Osteocyte (in vitro differentiated cells): ENCODE results near the gene A2ML1. TPM values are rescaled to one million over a fixed set of nuclear protein-coding genes. Genes with fewer than 3 reads are reported as not detected.
A peak's percentile ranks its signal among the peaks of the same experiment; 100 is the strongest.

Source experiments
- DNase-seq: peaks from one replicate; pipeline ENCODE4 v3.0.0; 2021; ENCODE audit warnings: mixed read lengths; ENCODE audit not compliant: unreplicated experiment; ENCODE audit errors: extremely low spot score
- H3K27ac Mint-ChIP-seq: one replicate; pipeline ENCODE4 v1.8.0; 2021; ENCODE audit warnings: mild to moderate bottlenecking, mixed read lengths; ENCODE audit not compliant: unreplicated experiment
- H3K27me3 Mint-ChIP-seq: one replicate; pipeline ENCODE4 v1.8.0; 2021; ENCODE audit warnings: mixed read lengths; ENCODE audit not compliant: unreplicated experiment
- H3K36me3 Mint-ChIP-seq: one replicate; pipeline ENCODE4 v1.8.0; 2021; ENCODE audit warnings: mixed read lengths; ENCODE audit not compliant: unreplicated experiment
- H3K4me1 Mint-ChIP-seq: one replicate; pipeline ENCODE4 v1.8.0; 2021; ENCODE audit warnings: mixed read lengths; ENCODE audit not compliant: unreplicated experiment
- H3K4me3 Mint-ChIP-seq: one replicate; pipeline ENCODE4 v1.8.0; 2021; ENCODE audit warnings: mild to moderate bottlenecking, moderate library complexity, mixed read lengths; ENCODE audit not compliant: unreplicated experiment
- H3K9me3 Mint-ChIP-seq: one replicate; pipeline ENCODE4 v1.8.0; 2021; ENCODE audit warnings: mixed read lengths; ENCODE audit not compliant: unreplicated experiment
- CTCF ChIP-seq: fragments of 200-600 bp; sonication (generic); IDR thresholded peaks from 2 replicates; pipeline ENCODE4 v1.5.0; 2021; ENCODE audit warnings: antibody characterized with exemption, mild to moderate bottlenecking, moderate library complexity
- total RNA-seq: library from RNA; stranded (reverse); gene quantifications from 2 replicates; pipeline ENCODE4 v1.2.1, GENCODE V29; 2021

The A2ML1 gene
- total RNA-seq, 1 donor from 2014 or later, result not detected

- no peak for DNase-seq
- H3K4me1 Mint-ChIP-seq, result no peaks in the 10 kb centered on the region
- peak; percentile 64 for TF ChIP-seq CTCF
- H3K36me3 Mint-ChIP-seq, result no peaks in the 10 kb centered on the region
- no peak overlapping the region for H3K27ac Mint-ChIP-seq
- no peaks in the 10 kb centered on the region for H3K27me3 Mint-ChIP-seq
- H3K9me3 Mint-ChIP-seq, result no peaks in the 10 kb centered on the region
- no peak overlapping the region for H3K4me3 Mint-ChIP-seq
Measured at GRCh38 chr12:8860165-8860961, 37.9 kb downstream of the A2ML1 start.

GRCh38 chr12:8866429-8866828 is 44.0 kb downstream of the A2ML1 start:
- Mint-ChIP-seq H3K27me3 (no peaks in the 10 kb centered on the region), H3K27ac (no peak overlapping the region), H3K4me3 (no peak overlapping the region), H3K36me3 (no peaks in the 10 kb centered on the region), H3K9me3 (no peaks in the 10 kb centered on the region), H3K4me1 (no peaks in the 10 kb centered on the region)
- no peak for DNase-seq
- TF ChIP-seq CTCF, result no peak

GRCh38 chr12:8867009-8867408 is 44.6 kb downstream of the A2ML1 start:
- Mint-ChIP-seq H3K27me3 (no peaks in the 10 kb centered on the region), H3K4me3 (no peak overlapping the region), H3K4me1 (no peaks in the 10 kb centered on the region), H3K27ac (no peak overlapping the region), H3K36me3 (no peaks in the 10 kb centered on the region), H3K9me3 (no peaks in the 10 kb centered on the region)
- no peak for DNase-seq
- TF ChIP-seq CTCF, result no peak

- TF ChIP-seq CTCF, result no peak
- H3K27ac Mint-ChIP-seq, result no peak overlapping the region
- no peaks in the 10 kb centered on the region for H3K36me3 Mint-ChIP-seq
- H3K4me1 Mint-ChIP-seq, result no peaks in the 10 kb centered on the region
- no peak for DNase-seq
- no peaks in the 10 kb centered on the region for H3K9me3 Mint-ChIP-seq
- no peaks in the 10 kb centered on the region for H3K27me3 Mint-ChIP-seq
- H3K4me3 Mint-ChIP-seq, result no peak overlapping the region
Measured at GRCh38 chr12:8867786-8868185, 45.4 kb downstream of the A2ML1 start.

- no peak overlapping the region for H3K4me3 Mint-ChIP-seq
- no peak overlapping the region for H3K27ac Mint-ChIP-seq
- no peak for TF ChIP-seq CTCF
- H3K9me3 Mint-ChIP-seq, result no peaks in the 10 kb centered on the region
- no peak for DNase-seq
- no peaks in the 10 kb centered on the region for H3K27me3 Mint-ChIP-seq
- no peaks in the 10 kb centered on the region for H3K36me3 Mint-ChIP-seq
- no peaks in the 10 kb centered on the region for H3K4me1 Mint-ChIP-seq
Measured at GRCh38 chr12:8870586-8870985, 48.2 kb downstream of the A2ML1 start.
